HG02623 (cell line): ENCODE measurements around the gene SSNA1.

ENCODE experiments used
- ATAC-seq: cut with Tn5 transposase; IDR thresholded peaks from one replicate; pipeline ENCODE4 v1.9.1; 2021; ENCODE audit warnings: moderate library complexity; ENCODE audit not compliant: unreplicated experiment

Gene SSNA1, protein sequence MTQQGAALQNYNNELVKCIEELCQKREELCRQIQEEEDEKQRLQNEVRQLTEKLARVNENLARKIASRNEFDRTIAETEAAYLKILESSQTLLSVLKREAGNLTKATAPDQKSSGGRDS

DNA sequence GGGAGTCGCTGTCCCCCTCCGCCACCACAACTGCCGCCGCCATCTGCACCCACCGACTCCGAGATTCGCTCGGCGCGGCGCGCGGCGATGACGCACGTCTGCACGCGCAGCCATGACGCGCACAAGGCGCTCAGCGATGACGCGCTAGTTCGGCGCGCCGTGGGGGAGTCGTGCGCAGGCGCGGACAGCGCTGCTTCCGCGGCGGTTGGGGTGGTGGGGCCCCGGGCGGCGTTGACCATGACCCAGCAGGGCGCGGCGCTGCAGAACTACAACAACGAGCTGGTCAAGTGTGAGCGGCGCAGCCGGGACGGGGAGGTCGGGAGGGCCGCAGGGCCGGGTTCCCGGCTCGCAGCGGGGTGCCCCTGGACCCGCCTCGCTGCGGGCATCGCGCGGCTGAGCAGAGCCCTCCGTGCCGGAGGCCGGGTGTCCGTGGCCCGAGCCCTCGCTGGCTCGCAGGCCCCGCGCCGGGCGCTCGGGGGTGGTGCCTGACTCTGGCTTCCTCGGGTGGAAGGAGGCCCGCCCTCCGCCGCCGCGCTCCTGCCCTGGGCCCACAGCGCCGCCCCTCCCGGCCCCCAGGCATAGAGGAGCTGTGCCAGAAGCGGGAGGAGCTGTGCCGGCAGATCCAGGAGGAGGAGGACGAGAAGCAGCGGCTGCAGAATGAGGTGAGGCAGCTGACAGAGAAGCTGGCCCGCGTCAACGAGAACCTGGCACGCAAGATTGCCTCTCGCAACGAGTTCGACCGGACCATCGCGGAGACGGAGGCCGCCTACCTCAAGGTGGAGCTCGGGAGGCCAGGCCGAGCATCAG is at the start of gene SSNA1, which contains the start of gene ANAPC2:
Gene SSNA1 (plus strand): TSS at position 187 of the 807 bp plus-strand sequence. CDS start 51 bp downstream, at position 238.
Gene ANAPC2 (minus strand): TSS at position 71 of the 807 bp plus-strand sequence. CDS start 28 bp downstream, at position 43.
- peak; percentile 75 for ATAC-seq

DNA sequence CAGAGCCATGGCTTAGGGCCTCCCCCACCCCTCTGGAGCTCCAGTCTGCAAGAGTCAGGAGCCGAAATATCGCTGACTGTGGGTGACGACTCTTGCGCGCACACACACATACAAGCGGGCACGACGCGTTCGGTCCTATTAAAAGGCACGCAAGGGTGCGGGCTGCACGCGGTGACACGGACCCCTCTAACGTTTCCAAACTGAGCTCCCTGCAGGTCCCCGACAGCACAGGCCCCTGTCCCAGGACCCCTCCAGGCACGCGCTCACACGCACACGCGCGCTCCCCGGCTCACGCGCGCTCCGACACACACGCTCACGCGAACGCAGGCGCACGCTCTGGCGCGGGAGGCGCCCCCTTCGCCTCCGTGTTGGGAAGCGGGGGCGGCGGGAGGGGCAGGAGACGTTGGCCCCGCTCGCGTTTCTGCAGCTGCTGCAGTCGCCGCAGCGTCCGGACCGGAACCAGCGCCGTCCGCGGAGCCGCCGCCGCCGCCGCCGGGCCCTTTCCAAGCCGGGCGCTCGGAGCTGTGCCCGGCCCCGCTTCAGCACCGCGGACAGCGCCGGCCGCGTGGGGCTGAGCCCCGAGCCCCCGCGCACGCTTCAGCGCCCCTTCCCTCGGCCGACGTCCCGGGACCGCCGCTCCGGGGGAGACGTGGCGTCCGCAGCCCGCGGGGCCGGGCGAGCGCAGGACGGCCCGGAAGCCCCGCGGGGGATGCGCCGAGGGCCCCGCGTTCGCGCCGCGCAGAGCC is 49.6 kb upstream of the SSNA1 start, which contains the start of gene GRIN1:
Gene GRIN1 (plus strand): TSS at position 433 of the 746 bp plus-strand sequence. CDS start 333 bp downstream, outside the sequence.
- no peak for ATAC-seq

DNA sequence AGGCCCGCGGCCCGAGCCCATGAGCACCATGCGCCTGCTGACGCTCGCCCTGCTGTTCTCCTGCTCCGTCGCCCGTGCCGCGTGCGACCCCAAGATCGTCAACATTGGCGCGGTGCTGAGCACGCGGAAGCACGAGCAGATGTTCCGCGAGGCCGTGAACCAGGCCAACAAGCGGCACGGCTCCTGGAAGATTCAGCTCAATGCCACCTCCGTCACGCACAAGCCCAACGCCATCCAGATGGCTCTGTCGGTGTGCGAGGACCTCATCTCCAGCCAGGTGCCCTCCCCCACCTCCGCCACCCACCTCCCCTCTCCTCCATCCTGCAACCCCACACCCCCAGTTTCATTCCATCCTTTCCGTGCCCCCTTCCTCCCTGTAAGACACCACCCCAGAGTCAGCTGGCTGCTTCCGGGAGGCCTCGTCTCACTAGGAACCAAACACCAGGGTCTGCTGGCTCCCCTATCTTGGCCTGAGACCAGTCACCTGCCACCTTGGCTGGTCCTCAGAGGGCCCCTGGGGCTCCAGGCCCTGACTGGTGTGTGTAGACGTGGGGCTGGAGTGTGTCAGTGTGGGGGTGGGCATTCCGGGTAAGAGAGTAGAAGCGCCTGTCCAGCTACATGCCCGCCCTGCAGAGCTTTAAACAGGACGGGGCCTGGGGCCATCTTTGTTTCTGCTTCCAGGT is 48.9 kb upstream of the SSNA1 start:
- no peak for ATAC-seq

DNA sequence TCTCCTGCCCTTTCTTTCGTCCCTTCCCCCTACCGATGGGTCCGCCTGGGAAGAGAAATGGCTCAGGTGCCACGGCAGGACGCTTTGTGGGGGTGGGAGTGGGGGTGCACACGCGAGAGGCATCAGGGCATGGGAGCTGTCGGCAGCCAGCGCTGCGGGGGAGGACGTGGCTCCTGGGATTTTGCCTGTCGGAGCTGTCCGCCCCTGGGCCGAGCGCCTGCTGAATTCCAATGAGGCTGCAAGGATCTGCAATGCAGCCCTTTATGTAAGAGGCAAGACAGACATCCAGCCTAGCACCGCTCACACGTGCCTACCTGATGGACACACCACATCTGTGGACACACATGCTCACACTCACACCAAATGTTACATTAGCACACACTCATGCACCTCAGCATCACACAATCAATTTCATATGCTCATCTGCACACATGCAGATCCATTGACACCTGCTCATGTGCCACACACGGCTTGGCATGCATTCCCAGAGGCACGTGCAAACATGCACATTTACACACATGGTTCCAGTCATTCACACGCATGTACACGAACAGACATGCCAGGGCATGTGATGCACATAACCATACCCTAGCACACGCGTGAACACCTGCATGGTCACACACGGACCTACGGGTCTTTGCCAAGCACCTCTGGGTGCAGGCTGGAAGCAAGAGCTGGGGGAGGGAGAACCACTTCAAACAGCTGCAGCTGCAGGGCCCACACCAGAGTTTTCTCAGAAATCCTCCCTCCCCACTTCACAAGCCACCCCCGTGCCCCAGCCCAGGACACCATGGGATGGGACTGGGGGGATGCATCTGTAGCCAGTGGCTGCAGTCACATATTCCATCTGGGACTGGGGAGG is 48.1 kb upstream of the SSNA1 start:
- ATAC-seq, result no peak

GRCh38 chr9:137141050-137141810 is 47.2 kb upstream of the SSNA1 start:
- ATAC-seq, result no peak

- no peak for ATAC-seq
Observed at GRCh38 chr9:137141976-137142936, 46.2 kb upstream of the SSNA1 start.

- no peak for ATAC-seq
Observed at GRCh38 chr9:137143459-137143858, 45.0 kb upstream of the SSNA1 start.

GRCh38 chr9:137145731-137146526 is 42.5 kb upstream of the SSNA1 start:
- ATAC-seq, result no peak

- ATAC-seq, result no peak
Observed at GRCh38 chr9:137146527-137146918, 42.0 kb upstream of the SSNA1 start.

- no peak for ATAC-seq
Observed at GRCh38 chr9:137147091-137147792, 41.2 kb upstream of the SSNA1 start.

DNA sequence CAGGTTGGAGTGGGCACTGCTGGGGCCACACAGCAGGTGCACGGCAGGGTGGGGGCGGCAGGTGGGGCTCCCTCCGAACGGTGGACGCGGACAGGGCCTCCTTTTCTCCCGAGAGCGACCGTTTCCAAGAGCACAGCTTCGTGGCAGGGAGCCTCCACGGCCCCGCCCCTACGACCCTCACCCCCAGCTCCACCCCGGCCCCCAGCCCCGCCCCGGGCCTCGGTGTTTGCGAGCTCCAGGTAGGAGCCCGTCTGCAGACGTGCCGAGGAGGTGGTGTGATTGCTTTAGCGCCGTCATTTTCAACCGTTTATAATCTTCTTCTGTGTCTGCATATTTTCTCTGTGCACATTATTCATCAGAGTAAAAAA is 40.7 kb upstream of the SSNA1 start:
- no peak for ATAC-seq

GRCh38 chr9:137148242-137148641 is 40.2 kb upstream of the SSNA1 start:
- ATAC-seq, result no peak

DNA sequence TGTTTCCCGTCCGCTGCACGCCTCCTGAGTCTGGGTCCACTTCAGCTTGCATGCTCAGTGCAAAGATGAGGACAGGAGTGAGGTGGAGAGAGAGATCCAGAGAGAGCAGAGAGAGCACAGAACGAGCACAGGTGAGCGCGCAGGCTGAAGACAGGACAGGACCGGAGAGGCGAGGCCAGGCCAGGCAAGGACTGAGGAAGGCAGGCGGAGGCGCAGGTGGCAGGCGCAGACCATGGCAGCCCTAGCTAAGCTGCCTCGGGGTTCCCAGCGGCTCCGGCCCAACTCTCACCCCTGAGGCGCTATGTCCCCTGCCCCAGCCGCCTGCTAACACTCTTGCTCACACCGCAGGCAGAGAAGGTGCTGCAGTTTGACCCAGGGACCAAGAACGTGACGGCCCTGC is 39.8 kb upstream of the SSNA1 start:
- ATAC-seq, result no peak

GRCh38 chr9:137149363-137149762 is 39.1 kb upstream of the SSNA1 start:
- ATAC-seq, result no peak

GRCh38 chr9:137149942-137150616 is 38.4 kb upstream of the SSNA1 start:
- ATAC-seq, result peak; percentile 15
